HEK293 (cell line): ENCODE results near the gene PPM1N.

Source experiments
- CTCF ChIA-PET: fragments of 350-600 bp; formaldehyde crosslinking; extraction: SDS; loops from one replicate; lab custom pipeline; 2021; ENCODE audit warnings: antibody characterized with exemption; lab: Yijun Ruan, JAX
- POLR2A ChIA-PET: fragments of 300-600 bp; formaldehyde crosslinking; extraction: SDS; loops from one replicate; lab custom pipeline; 2020; ENCODE audit warnings: antibody characterized with exemption, inconsistent platforms; lab: Yijun Ruan, JAX
- H3K27ac ChIP-seq: fragments of 200-500 bp; sonication (Bioruptor generic); 2 replicates; pipeline ENCODE4 v1.5.1; 2014; ENCODE audit warnings: low read depth, low read length, control low read depth, inconsistent platforms; ENCODE audit errors: extremely low read depth
- H3K36me3 ChIP-seq, 2 experiments: fragments of 200-500 bp in 1 of 2; sonication (Bioruptor generic) in 1 of 2; 1 replicate in 1 of 2; 2 replicates in 1 of 2; pipeline ENCODE4 v1.5.1; 2014 to 2017; ENCODE audit warnings: inconsistent platforms in 2 of 2, low read length in 2 of 2; ENCODE audit not compliant: control insufficient read depth in 2 of 2, insufficient read depth in 1 of 2
- H3K4me1 ChIP-seq: fragments of 200-500 bp; sonication (Bioruptor generic); 2 replicates; pipeline ENCODE4 v1.5.1; 2014; ENCODE audit warnings: mild to moderate bottlenecking, low read length, inconsistent platforms; ENCODE audit not compliant: control insufficient read depth, insufficient read depth
- H3K4me3 ChIP-seq: 2 replicates; pipeline ENCODE4 v1.5.1; 2011; ENCODE audit warnings: low read depth, mild to moderate bottlenecking, control low read depth, low read length, moderate library complexity
- H3K9me3 ChIP-seq: fragments of 200-500 bp; sonication (Bioruptor generic); 2 replicates; pipeline ENCODE4 v1.5.1; 2014; ENCODE audit warnings: low read depth, low read length, inconsistent platforms; ENCODE audit not compliant: control insufficient read depth, insufficient read depth
- ATF2 ChIP-seq: fragments of 450-650 bp; formaldehyde crosslinking; IDR thresholded peaks from 2 replicates; pipeline ENCODE4 v1.5.1; 2016; ENCODE audit warnings: missing biosample characterization, missing genetic modification characterization, low read depth
- EGR2 ChIP-seq: fragments of 450-650 bp; formaldehyde crosslinking; IDR thresholded peaks from 2 replicates; pipeline ENCODE4 v1.5.1; 2016; ENCODE audit warnings: low read depth, missing biosample characterization, missing genetic modification characterization
- FEZF1 ChIP-seq: fragments of 450-650 bp; formaldehyde crosslinking; IDR thresholded peaks from 2 replicates; pipeline ENCODE4 v1.5.1; 2016; ENCODE audit warnings: missing biosample characterization, missing genetic modification characterization
- INSM2 ChIP-seq: fragments of 450-650 bp; formaldehyde crosslinking; IDR thresholded peaks from 2 replicates; pipeline ENCODE4 v1.5.1; 2016; ENCODE audit warnings: missing biosample characterization, missing genetic modification characterization
- KLF10 ChIP-seq: fragments of 450-650 bp; IDR thresholded peaks from 2 replicates; pipeline ENCODE4 v1.5.1; 2018; ENCODE audit warnings: missing biosample characterization, mild to moderate bottlenecking, missing genetic modification characterization
- PRDM4 ChIP-seq: fragments of 450-650 bp; formaldehyde crosslinking; IDR thresholded peaks from 2 replicates; pipeline ENCODE4 v1.5.1; 2017; ENCODE audit warnings: missing biosample characterization, missing genetic modification characterization
- RBAK ChIP-seq: fragments of 450-650 bp; formaldehyde crosslinking; IDR thresholded peaks from 2 replicates; pipeline ENCODE4 v1.5.1; 2016; ENCODE audit warnings: missing biosample characterization, missing genetic modification characterization
- REST ChIP-seq: fragments of 450-650 bp; formaldehyde crosslinking; IDR thresholded peaks from 2 replicates; pipeline ENCODE4 v1.5.1; 2016; ENCODE audit warnings: missing biosample characterization, missing genetic modification characterization
- ZFP3 ChIP-seq: fragments of 450-650 bp; formaldehyde crosslinking; IDR thresholded peaks from 2 replicates; pipeline ENCODE4 v1.5.1; 2016; ENCODE audit warnings: low read depth, missing biosample characterization, missing genetic modification characterization
- ZFP41 ChIP-seq: fragments of 450-650 bp; formaldehyde crosslinking; IDR thresholded peaks from 2 replicates; pipeline ENCODE4 v1.5.1; 2016; ENCODE audit warnings: missing biosample characterization, missing genetic modification characterization, borderline replicate concordance
- ZNF133 ChIP-seq: fragments of 450-650 bp; formaldehyde crosslinking; IDR thresholded peaks from 2 replicates; pipeline ENCODE4 v1.5.1; 2016; ENCODE audit warnings: missing biosample characterization, missing genetic modification characterization
- ZNF146 ChIP-seq: fragments of 450-650 bp; formaldehyde crosslinking; IDR thresholded peaks from 2 replicates; pipeline ENCODE4 v1.5.1; 2016; ENCODE audit warnings: missing biosample characterization, missing genetic modification characterization
- ZNF148 ChIP-seq: fragments of 450-650 bp; formaldehyde crosslinking; IDR thresholded peaks from 2 replicates; pipeline ENCODE4 v1.5.0; 2017; ENCODE audit warnings: missing biosample characterization, missing genetic modification characterization, borderline replicate concordance
- ZNF169 ChIP-seq: fragments of 450-650 bp; formaldehyde crosslinking; IDR thresholded peaks from 2 replicates; pipeline ENCODE4 v1.5.1; 2016; ENCODE audit warnings: missing biosample characterization, missing genetic modification characterization
- ZNF24 ChIP-seq: fragments of 450-650 bp; formaldehyde crosslinking; IDR thresholded peaks from 2 replicates; pipeline ENCODE4 v1.5.1; 2016; ENCODE audit warnings: missing biosample characterization, missing genetic modification characterization
- ZNF335 ChIP-seq: fragments of 450-650 bp; formaldehyde crosslinking; conservative IDR thresholded peaks from 2 replicates; pipeline ENCODE4 v1.5.1; 2016; ENCODE audit warnings: missing biosample characterization, missing genetic modification characterization
- ZNF37A ChIP-seq: fragments of 450-650 bp; IDR thresholded peaks from 2 replicates; pipeline ENCODE4 v1.5.1; 2018; ENCODE audit warnings: missing biosample characterization, missing genetic modification characterization
- ZNF426 ChIP-seq: fragments of 450-650 bp; formaldehyde crosslinking; IDR thresholded peaks from 2 replicates; pipeline ENCODE4 v1.5.1; 2017; ENCODE audit warnings: missing biosample characterization, missing genetic modification characterization, mild to moderate bottlenecking, inconsistent platforms, moderate library complexity
- ZNF514 ChIP-seq: fragments of 450-650 bp; formaldehyde crosslinking; IDR thresholded peaks from 2 replicates; pipeline ENCODE4 v1.5.1; 2016; ENCODE audit warnings: missing biosample characterization, missing genetic modification characterization
- ZNF530 ChIP-seq: fragments of 450-650 bp; formaldehyde crosslinking; IDR thresholded peaks from 2 replicates; pipeline ENCODE4 v1.5.1; 2016; ENCODE audit warnings: low read depth, missing biosample characterization, missing genetic modification characterization
- ZNF645 ChIP-seq: fragments of 450-650 bp; formaldehyde crosslinking; IDR thresholded peaks from 2 replicates; pipeline ENCODE4; 2016; ENCODE audit warnings: missing biosample characterization, missing genetic modification characterization
- ZNF654 ChIP-seq: fragments of 450-650 bp; formaldehyde crosslinking; IDR thresholded peaks from 2 replicates; pipeline ENCODE4 v1.5.1; 2016; ENCODE audit warnings: low read depth, missing biosample characterization, missing genetic modification characterization
- ZNF664 ChIP-seq: fragments of 450-650 bp; formaldehyde crosslinking; IDR thresholded peaks from 2 replicates; pipeline ENCODE4 v1.5.1; 2016; ENCODE audit warnings: missing biosample characterization, missing genetic modification characterization
- ZNF670 ChIP-seq: fragments of 450-650 bp; formaldehyde crosslinking; IDR thresholded peaks from 2 replicates; pipeline ENCODE4 v1.5.1; 2016; ENCODE audit warnings: missing biosample characterization, missing genetic modification characterization, low read depth
- ZNF843 ChIP-seq: fragments of 450-650 bp; formaldehyde crosslinking; IDR thresholded peaks from 2 replicates; pipeline ENCODE4 v1.5.1; 2016; ENCODE audit warnings: missing biosample characterization, missing genetic modification characterization

Gene PPM1N

GRCh38 chr19:45468159-45468651 is 30.0 kb upstream of the PPM1N start (continued):
- TF ChIP-seq ZNF426 (tag by site-specific recombination) (no peak), ZFP41 (no peak), ZFP3 (no peak), ZNF37A (tag by site-specific recombination) (no peak), ZNF24 (tag by site-specific recombination) (no peak), ZNF645 (no peak)
- TF ChIP-seq, all 188 proteins: peak for 9

- Histone ChIP-seq H3K27ac (no peak overlapping the region; the same call in 1 of the 2 replicates), H3K4me1 (peaks cover 5% of the 10 kb centered on the region; the same call in 1 of the 2 replicates), H3K9me3 (no peaks in the 10 kb centered on the region), H3K4me3 (peak overlapping the region; percentile 65), H3K36me3 (no peaks in the 10 kb centered on the region)
- POLR2A ChIA-PET: interaction anchor here (0.6 to 3.1 kb wide), 9 partner anchors 10 to 558 kb away, joined by 3 to 52 read pairs (median 8); partner anchors contain the start of gene DMWD
- CTCF ChIA-PET: interaction anchor here (0.6 to 7.6 kb wide), 11 partner anchors 9 to 89 kb away, joined by 3 to 86 read pairs (median 6); no protein-coding TSS in a partner anchor
- TF ChIP-seq FEZF1 (tag by site-specific recombination): 0 out of 2 replicates have a peak, but pooled peaks have one; percentile 6
- no peak for TF ChIP-seq ZNF654 (tag by site-specific recombination)
- no peak for TF ChIP-seq ZNF335 (tag by site-specific recombination)
- TF ChIP-seq RBAK (tag by site-specific recombination): no peak
- no peak for TF ChIP-seq ZFP3
- TF ChIP-seq ZNF664 (tag by site-specific recombination): no peak
- TF ChIP-seq ZNF148 (tag by site-specific recombination): no peak
- TF ChIP-seq KLF10: no peak
- TF ChIP-seq ZNF37A (tag by site-specific recombination): no peak
- TF ChIP-seq ZNF169: no peak
- TF ChIP-seq EGR2 (tag by site-specific recombination): no peak
- no peak for TF ChIP-seq ATF2 (tag by site-specific recombination)
- TF ChIP-seq ZNF146 (tag by site-specific recombination): no peak
- TF ChIP-seq ZNF670: no peak
- TF ChIP-seq INSM2 (tag by site-specific recombination): no peak
- no peak for TF ChIP-seq ZNF530 (tag by site-specific recombination)
- TF ChIP-seq PRDM4 (tag by site-specific recombination): 0 out of 2 replicates have a peak, but pooled peaks have one; percentile 15
- TF ChIP-seq REST (tag by site-specific recombination): no peak
- TF ChIP-seq ZNF514 (tag by site-specific recombination): no peak
- TF ChIP-seq ZNF133 (tag by site-specific recombination): no peak
- TF ChIP-seq ZNF843 (tag by site-specific recombination): no peak
Observed at GRCh38 chr19:45468803-45469131, 29.5 kb upstream of the PPM1N start.
